ENCODE results near the gene PHIP. TPM values are rescaled to one million over a fixed set of nuclear protein-coding genes. Genes with fewer than 3 reads are reported as not detected.

The PHIP gene
- total and polyA plus RNA-seq, 9 of the 15 experiments (the other 6 are each of a cell fraction or from before 2014, with no cell fraction given): 8.1 to 36.3 (median 16.5) TPM

GRCh38 chr6:79040083-79040482 lies 38.0 kb downstream of the PHIP start:
- H3K9me3 ChIP-seq (replicated peaks; ENCODE audit: control insufficient read depth, insufficient read depth, low read depth, low read length): no peaks in the 10 kb centered on the region
- intact Hi-C loops (cut with micrococcal nuclease): no loop called here
- no peak overlapping the region for H3K4me3 ChIP-seq
- no peaks in the 10 kb centered on the region for H3K4me1 ChIP-seq (replicated peaks in 1 of 2; ENCODE audit: control insufficient read depth in 2 of 2, insufficient read depth in 2 of 2, low read length in 2 of 2)
- ChIA-PET POLR2A (no interaction called here), CTCF (ENCODE audit: low intra/inter-chr PET ratio) (no interaction called here)
- TF ChIP-seq POLR2AphosphoS5 (IDR thresholded peaks at IDR 0.05; ENCODE audit: control insufficient read depth, insufficient read depth, low read depth, low read length) (no peak), ZNF274 (IDR thresholded peaks at IDR 0.05; ENCODE audit: borderline replicate concordance, low read depth, low read length) (no peak), ETV6 (IDR thresholded peaks at IDR 0.05; ENCODE audit: borderline replicate concordance in 1 of 2, low read depth in 2 of 2, low read length in 1 of 2) (no peak), ETV6 (CRISPR knock-in tag; IDR thresholded peaks at IDR 0.05; ENCODE audit: borderline replicate concordance) (no peak), POLR2G (IDR thresholded peaks at IDR 0.05; ENCODE audit: low read depth, low read length) (no peak), ILF3 (IDR thresholded peaks at IDR 0.05; ENCODE audit: borderline replicate concordance) (no peak), ZNF165 (CRISPR knock-in tag; IDR thresholded peaks at IDR 0.05; ENCODE audit: borderline replicate concordance) (no peak), FOXA3 (CRISPR knock-in tag; conservative IDR thresholded peaks at IDR 0.05 in 1 of 2, IDR thresholded peaks at IDR 0.05 in 1 of 2) (no peak), ASH1L (IDR thresholded peaks at IDR 0.05; ENCODE audit: borderline replicate concordance, low read depth, partially characterized antibody) (no peak), PTTG1 (tag; IDR thresholded peaks at IDR 0.05; ENCODE audit: low read depth) (no peak), CREBBP (IDR thresholded peaks at IDR 0.05; ENCODE audit: low read depth, low read length) (no peak), ZNF263 (CRISPR knock-in tag; IDR thresholded peaks at IDR 0.05; ENCODE audit: borderline replicate concordance) (no peak), HDAC8 (tag; IDR thresholded peaks at IDR 0.05) (no peak), ZBED1 (IDR thresholded peaks at IDR 0.05) (no peak), ETS2 (tag; IDR thresholded peaks at IDR 0.05; ENCODE audit: borderline replicate concordance, poor library complexity, severe bottlenecking) (no peak), ARID3A (IDR thresholded peaks at IDR 0.05; ENCODE audit: borderline replicate concordance, low read depth, low read length) (no peak)
- TF ChIP-seq, protein P1, sequence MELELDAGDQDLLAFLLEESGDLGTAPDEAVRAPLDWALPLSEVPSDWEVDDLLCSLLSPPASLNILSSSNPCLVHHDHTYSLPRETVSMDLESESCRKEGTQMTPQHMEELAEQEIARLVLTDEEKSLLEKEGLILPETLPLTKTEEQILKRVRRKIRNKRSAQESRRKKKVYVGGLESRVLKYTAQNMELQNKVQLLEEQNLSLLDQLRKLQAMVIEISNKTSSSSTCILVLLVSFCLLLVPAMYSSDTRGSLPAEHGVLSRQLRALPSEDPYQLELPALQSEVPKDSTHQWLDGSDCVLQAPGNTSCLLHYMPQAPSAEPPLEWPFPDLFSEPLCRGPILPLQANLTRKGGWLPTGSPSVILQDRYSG (tag; conservative IDR thresholded peaks at IDR 0.05; ENCODE audit: low read depth): no peak
- no peaks in the 10 kb centered on the region for H4K20me1 ChIP-seq (replicated peaks; ENCODE audit: control insufficient read depth, insufficient read depth, low read length)
- H2AFZ ChIP-seq (ENCODE audit: low read depth, low read length): no peak overlapping the region
- peaks cover 44% of the 10 kb centered on the region for H3K79me2 ChIP-seq (ENCODE audit: control insufficient read depth, insufficient read depth, low read length)
- no peak overlapping the region for H3K4me2 ChIP-seq (ENCODE audit: insufficient read depth, low read length)
- BruUV-seq (replicated peaks): no TSS peak
- FAIRE-seq (no peak), ATAC-seq (no peak), DNase-seq (ENCODE audit: extremely low read depth in 1 of 4, low spot score in 3 of 4) (no peak)
- H3K36me3 ChIP-seq (ENCODE audit: control insufficient read depth, insufficient read depth, low read length): peaks cover 76% of the 10 kb centered on the region
- H3K27ac ChIP-seq (ENCODE audit: extremely low read depth, low read depth, low read length): no peak overlapping the region
- no peak overlapping the region for H3K9ac ChIP-seq (ENCODE audit: insufficient read depth in 1 of 2, low read depth in 2 of 2, low read length in 2 of 2)
- H3K27me3 ChIP-seq (ENCODE audit: control insufficient read depth in 2 of 2, insufficient read depth in 2 of 2, low read length in 2 of 2): no peaks in the 10 kb centered on the region
- in situ Hi-C loops (cut with MboI): no loop called here
- H3K9me1 ChIP-seq (ENCODE audit: control insufficient read depth, insufficient read depth, low read length): no peaks in the 10 kb centered on the region

Data from K562 (cell line).